IPS DF 6.9 (cell line): Measurements from ENCODE around the gene RBM8A.

Source experiments
- DNase-seq: peaks from one replicate; pipeline ENCODE4 v3.0.0-alpha.2; 2013; ENCODE audit warnings: low read depth, low spot score
- H3K27ac ChIP-seq: one replicate; pipeline ENCODE4 v1.5.1; 2013; ENCODE audit warnings: low read length, control low read depth
- H3K27me3 ChIP-seq: 2 replicates; pipeline ENCODE4 v1.6.1; 2013; ENCODE audit warnings: mild to moderate bottlenecking, low read length; ENCODE audit not compliant: control insufficient read depth, insufficient read depth
- H3K36me3 ChIP-seq: 2 replicates; pipeline ENCODE4 v1.6.1; 2013; ENCODE audit warnings: low read length; ENCODE audit not compliant: control insufficient read depth, insufficient read depth
- H3K4me1 ChIP-seq: 2 replicates; pipeline ENCODE4 v1.6.1; 2013; ENCODE audit warnings: low read length; ENCODE audit not compliant: control insufficient read depth, insufficient read depth
- H3K4me3 ChIP-seq: 2 replicates; pipeline ENCODE4 v1.5.1; 2013; ENCODE audit warnings: mild to moderate bottlenecking, low read length
- H3K9me3 ChIP-seq: 2 replicates; pipeline ENCODE4 v1.6.1; 2013; ENCODE audit warnings: low read length, inconsistent platforms; ENCODE audit not compliant: control insufficient read depth, insufficient read depth
- WGBS: extraction: QIAGEN DNeasy Blood & Tissue Kit; methylation state at CpG from one replicate; pipeline ENCODE4 v1.1.7; 2013; ENCODE audit warnings: mixed read lengths, missing lambda C conversion rate; ENCODE audit not compliant: insufficient read length, insufficient coverage; 5-methylcytosine and 5-hydroxymethylcytosine counted together

Gene RBM8A

DNA sequence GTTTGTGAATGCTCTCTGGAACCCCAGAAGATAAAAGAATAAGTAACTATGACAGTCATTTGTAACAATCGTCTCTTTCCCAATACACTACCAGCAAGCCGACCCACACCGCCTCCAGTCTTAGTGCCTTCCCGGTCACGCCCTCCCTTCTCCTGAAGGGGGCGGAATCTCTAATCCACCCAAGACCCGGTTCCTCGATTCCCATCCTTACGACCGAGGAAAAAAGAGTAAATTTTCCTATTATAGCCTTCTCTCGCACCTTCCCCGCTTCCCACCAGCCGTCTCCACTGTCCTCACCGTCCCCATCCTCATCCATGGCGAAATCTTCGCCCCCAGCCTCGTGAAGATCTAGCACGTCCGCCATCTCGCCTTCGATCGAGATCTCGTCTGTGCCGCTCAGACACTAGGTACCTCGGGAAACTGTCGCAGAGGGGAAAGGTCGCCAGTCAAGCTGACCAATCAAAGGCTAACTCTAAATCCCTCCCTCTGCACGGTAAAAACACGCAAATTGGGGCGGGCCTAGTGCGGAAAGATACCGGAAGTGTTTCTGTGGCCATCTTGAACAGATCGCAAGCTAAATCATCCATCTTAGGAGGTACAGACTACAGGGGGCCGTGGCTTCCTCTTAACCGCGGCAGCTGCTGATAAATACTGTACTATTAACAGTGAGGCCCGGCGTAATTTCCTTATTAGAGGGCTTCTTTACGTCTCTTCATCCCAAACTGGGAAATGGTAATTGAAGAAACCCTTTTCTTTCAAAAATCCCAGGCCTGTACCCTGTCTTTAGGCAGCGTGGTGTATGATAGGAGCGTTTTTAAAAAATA, at the start of gene RBM8A:
Gene RBM8A (minus strand): TSS at position 422 of the 824 bp plus-strand sequence. CDS start 58 bp downstream, at position 364.
- WGBS: no CpG with 5 or more reads among the region's 41 CpGs
- Histone ChIP-seq H3K36me3 (no peaks in the 10 kb centered on the region; the same call in 1 of the 2 replicates), H3K27ac (no peak within 1 kb of the TSS), H3K27me3 (no peaks in the 10 kb centered on the region), H3K4me1 (no peaks in the 10 kb centered on the region), H3K4me3 (peak within 1 kb of the TSS; percentile 76; the same call in 1 of the 2 replicates), H3K9me3 (no peaks in the 10 kb centered on the region)
- peak; percentile 97 for DNase-seq

DNA sequence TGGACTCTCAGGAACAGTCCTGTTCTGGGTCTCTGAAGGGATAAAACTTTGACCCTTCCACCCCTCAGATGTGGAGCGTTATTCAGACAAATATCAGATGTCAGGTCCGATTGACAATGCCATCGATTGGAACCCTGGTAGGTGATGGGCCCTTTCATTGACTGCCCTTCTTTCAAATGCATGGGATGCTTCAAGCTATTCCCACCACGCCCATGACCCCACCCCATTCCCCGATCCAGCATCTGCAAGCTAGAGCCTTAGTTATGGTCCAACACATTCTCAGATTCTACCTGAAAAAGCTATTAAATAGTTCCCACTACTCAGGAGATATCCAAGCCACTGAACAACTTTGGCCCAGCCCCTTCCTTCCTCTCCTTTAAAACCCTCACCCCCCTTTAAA, 49.7 kb upstream of the RBM8A start:
- H3K4me3 ChIP-seq: no peak overlapping the region
- H3K27ac ChIP-seq: no peak overlapping the region

DNA sequence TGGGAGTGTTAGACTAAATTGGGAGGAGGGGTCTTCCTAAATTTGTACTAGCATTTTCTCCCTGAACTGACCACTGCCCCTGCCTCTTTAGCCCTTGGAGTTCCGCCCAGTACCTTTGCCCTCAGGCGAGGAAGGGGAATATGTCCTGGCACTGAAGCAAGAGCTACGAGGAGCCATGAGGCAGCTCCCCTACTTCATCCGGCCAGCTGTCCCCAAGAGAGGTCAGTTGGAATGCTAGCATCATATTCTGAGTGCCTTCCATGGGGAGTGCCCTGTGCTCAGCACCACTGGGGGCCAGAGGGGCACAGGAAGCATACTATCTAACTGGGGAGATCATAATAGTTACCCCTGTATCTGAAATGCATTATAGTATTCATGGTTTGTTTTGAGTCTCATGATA, 47.9 kb upstream of the RBM8A start:
- no peak for DNase-seq
- no peak overlapping the region for H3K4me3 ChIP-seq
- H3K36me3 ChIP-seq: no peaks in the 10 kb centered on the region
- no peak overlapping the region for H3K27ac ChIP-seq
- H3K9me3 ChIP-seq: no peaks in the 10 kb centered on the region
- peaks cover 1% of the 10 kb centered on the region; the same call in 1 of the 2 replicates for H3K4me1 ChIP-seq
- WGBS: no CpG with 5 or more reads among the region's 4 CpGs
- no peaks in the 10 kb centered on the region for H3K27me3 ChIP-seq

More for the DNA sequence above, 49.7 kb upstream of the RBM8A start:
- Histone ChIP-seq H3K4me1 (peaks cover 1% of the 10 kb centered on the region; the same call in 1 of the 2 replicates), H3K9me3 (no peaks in the 10 kb centered on the region), H3K36me3 (no peaks in the 10 kb centered on the region), H3K27me3 (no peaks in the 10 kb centered on the region)
- no peak for DNase-seq
- WGBS: no CpG with 5 or more reads among the region's 5 CpGs

DNA sequence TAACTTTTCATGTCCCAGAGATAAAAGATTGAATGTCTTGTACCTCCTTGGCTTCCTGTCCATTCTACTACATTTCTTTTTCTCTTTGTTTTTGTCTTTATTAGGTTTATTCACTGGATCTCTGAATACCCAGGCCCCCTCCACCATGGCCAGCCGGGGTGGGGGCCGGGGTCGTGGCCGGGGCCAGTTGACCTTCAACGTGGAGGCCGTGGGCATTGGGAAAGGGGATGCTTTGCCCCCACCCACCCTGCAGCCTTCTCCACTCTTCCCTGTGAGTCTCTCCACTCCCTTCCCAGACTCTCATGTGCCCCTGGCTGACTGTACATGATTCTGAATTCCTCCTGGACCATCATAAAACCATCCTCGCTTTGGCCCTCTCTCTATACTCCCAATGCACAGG, 47.4 kb upstream of the RBM8A start:
- Histone ChIP-seq H3K27ac (no peak overlapping the region), H3K4me1 (peaks cover 1% of the 10 kb centered on the region; the same call in 1 of the 2 replicates), H3K36me3 (no peaks in the 10 kb centered on the region), H3K27me3 (no peaks in the 10 kb centered on the region), H3K4me3 (no peak overlapping the region), H3K9me3 (no peaks in the 10 kb centered on the region)
- no peak for DNase-seq
- no CpG with 5 or more reads among the region's 7 CpGs for WGBS

DNA sequence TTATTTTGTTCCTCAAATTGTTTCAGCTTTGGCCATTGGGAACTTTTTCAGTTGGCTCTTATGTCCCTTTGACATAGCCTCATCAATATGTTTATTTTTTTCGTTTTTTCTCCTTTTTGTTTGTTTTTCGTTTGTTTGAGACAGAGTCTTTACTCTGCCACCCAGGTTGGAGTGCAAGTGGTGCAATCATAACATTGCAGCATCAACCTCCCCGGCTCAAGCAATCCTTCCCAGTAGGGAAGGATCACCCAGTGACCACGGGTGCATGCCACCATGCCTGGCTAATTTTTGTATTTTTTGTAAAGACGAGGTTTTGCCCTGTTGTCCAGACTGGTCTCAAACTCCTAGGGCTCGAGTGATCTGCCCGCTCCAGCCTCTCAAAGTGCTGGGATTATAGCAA, 45.3 kb upstream of the RBM8A start:
- no CpG with 5 or more reads among the region's 7 CpGs for WGBS
- H3K36me3 ChIP-seq: no peaks in the 10 kb centered on the region
- H3K4me1 ChIP-seq: peaks cover 1% of the 10 kb centered on the region; the same call in 1 of the 2 replicates
- no peaks in the 10 kb centered on the region for H3K9me3 ChIP-seq
- DNase-seq: no peak
- H3K27ac ChIP-seq: no peak overlapping the region
- H3K27me3 ChIP-seq: no peaks in the 10 kb centered on the region
- H3K4me3 ChIP-seq: no peak overlapping the region

DNA sequence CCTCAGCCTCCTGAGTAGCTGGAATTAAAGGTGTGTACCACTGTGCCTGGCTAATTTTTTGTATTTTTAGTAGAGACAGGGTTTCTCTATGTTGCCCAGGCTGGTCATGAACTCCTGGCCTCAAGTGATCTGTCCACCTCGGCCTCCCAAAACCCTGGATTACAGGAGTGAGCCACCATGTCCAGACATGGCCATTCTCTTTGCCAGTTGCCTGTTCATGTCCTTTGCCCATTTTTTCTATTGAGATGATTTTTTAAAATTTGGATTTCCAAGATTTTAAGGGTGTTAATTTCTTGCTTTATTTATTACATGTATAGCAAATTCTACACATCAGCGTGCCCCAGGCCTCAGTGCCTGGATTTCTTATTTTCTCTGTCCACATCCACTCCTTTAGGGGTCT, 40.0 kb upstream of the RBM8A start:
- H3K36me3 ChIP-seq: no peaks in the 10 kb centered on the region
- no peak overlapping the region for H3K4me3 ChIP-seq
- peaks cover 3% of the 10 kb centered on the region; the same call in 1 of the 2 replicates for H3K4me1 ChIP-seq
- H3K27me3 ChIP-seq: peaks cover 13% of the 10 kb centered on the region
- no CpG with 5 or more reads among the region's 2 CpGs for WGBS
- no peak overlapping the region for H3K27ac ChIP-seq
- no peak for DNase-seq
- H3K9me3 ChIP-seq: no peaks in the 10 kb centered on the region

DNA sequence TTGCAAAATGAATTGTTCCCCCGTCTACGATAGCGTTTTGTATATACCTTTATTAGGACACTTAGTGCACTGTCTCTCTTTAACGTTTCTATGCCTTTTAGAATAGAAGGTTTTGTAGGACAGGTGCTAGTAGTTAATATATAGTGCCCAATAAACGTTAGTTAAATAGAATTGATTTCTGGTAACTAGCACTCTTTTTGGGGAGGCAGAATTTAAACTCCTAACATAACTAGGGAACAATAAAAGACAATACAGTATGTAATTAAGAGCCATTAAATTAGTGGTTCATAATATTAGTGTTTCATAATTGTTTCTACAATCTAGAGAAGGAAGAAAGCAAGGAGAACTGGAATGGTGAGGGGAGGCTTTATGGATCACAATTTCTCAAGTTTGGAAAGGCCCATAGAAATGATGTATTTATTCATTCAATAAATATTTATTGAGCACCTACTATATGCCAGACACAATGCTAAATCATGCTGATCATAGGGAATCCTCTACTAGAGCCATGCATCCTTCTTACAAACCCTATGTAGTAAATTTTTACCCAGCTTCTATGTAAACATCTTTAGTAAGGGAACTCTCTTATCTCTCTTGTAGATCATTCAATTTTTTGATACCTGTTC, 37.9 kb upstream of the RBM8A start:
- Histone ChIP-seq H3K4me3 (peak overlapping the region; percentile 42; the same call in 1 of the 2 replicates), H3K9me3 (no peaks in the 10 kb centered on the region), H3K4me1 (peaks cover 3% of the 10 kb centered on the region; the same call in 1 of the 2 replicates), H3K27ac (no peak overlapping the region), H3K27me3 (peaks cover 21% of the 10 kb centered on the region), H3K36me3 (no peaks in the 10 kb centered on the region)
- DNase-seq: no peak
- WGBS: no CpG with 5 or more reads among the region's 5 CpGs

DNA sequence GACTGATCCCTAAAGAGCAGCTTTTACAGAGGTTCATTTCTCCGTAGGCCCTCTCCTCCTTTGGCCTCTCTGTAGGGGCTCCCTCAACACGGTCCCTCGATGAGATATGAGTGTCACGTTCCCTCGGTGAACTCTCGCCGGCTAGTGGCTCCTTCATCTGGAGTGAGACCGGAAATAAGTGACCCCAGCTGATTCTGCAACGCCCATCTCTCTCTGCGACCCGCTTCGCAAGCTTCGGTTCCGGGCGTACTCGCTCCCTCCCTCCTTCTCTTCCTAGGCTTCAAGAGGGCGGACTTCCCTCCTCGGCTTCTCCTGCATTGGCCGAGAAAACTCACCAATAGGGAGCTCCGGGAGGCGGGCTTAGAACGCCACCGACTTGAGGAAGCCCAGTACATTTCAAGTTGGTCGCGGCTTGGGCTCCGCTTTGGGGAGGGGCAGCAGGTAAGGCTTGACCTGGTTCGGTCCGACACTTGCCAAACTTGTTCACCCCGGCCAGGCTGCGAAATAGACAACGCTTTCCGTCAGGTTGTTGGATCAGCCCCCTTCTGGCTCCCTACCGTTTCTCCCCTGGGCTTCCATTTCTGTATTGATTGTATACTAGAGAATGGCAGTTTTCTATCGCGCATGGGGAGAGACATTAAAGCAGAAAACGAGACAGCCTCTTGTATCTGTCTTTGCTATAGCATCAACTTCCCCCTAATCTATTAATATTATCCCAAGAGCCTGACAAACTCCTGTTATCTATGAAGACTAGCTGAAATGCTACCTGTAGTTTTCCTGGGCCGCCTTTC, 37.2 kb upstream of the RBM8A start, which contains the start of the genes ANKRD34A and POLR3GL:
Gene ANKRD34A (minus strand): TSS at position 248 of the 791 bp plus-strand sequence. CDS start 2,816 bp downstream, outside the sequence.
Gene POLR3GL (plus strand): TSS at position 363 of the 791 bp plus-strand sequence. CDS start 10,176 bp downstream, outside the sequence.
- H3K27ac ChIP-seq: no peak within 1 kb of the TSS
- H3K36me3 ChIP-seq: no peaks in the 10 kb centered on the region
- no CpG with 5 or more reads among the region's 37 CpGs for WGBS
- peaks cover 25% of the 10 kb centered on the region for H3K27me3 ChIP-seq
- H3K9me3 ChIP-seq: no peaks in the 10 kb centered on the region
- DNase-seq: peak; percentile 90
- peaks cover 3% of the 10 kb centered on the region; the same call in 1 of the 2 replicates for H3K4me1 ChIP-seq
- peak within 1 kb of the TSS; percentile 42; the same call in 1 of the 2 replicates for H3K4me3 ChIP-seq

DNA sequence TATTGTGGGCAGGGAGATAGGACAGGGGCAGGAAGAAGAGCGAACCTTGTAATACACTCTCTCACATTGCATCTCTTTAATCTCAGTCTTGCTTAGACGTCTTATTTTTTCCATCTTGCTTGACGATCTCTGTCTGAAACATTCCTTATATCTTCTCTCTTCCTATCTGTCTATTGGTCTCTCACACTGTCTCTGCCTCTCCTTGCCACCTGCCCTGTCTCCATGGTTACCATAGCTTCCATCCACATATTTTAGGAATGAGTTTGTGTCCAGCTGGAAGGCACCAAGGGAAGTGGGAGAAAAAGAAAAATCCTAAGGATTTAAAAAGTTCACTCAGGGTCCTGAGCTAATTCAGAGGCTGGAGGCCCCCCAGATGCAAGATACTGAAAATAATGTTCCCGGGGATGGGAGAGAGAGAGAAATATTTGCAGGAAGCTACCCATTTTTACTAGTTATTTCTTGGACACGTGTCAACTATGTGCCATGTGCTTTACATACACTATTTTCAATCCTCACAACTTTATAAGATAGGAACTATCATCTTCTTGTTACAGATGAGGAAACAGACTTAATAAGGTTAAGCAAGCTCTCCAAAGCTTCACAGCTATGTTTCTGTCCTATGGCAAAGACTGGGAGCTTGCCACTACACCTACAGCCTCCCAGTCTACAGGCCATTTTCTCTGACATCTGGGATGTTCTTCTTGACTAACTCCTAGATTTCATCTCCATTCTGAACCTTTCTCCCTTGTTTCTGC, 36.2 kb upstream of the RBM8A start:
- no CpG with 5 or more reads among the region's 5 CpGs for WGBS
- H3K4me3 ChIP-seq: no peak overlapping the region
- peaks cover 29% of the 10 kb centered on the region for H3K27me3 ChIP-seq
- no peaks in the 10 kb centered on the region for H3K9me3 ChIP-seq
- no peak overlapping the region for H3K27ac ChIP-seq
- peaks cover 3% of the 10 kb centered on the region; the same call in 1 of the 2 replicates for H3K4me1 ChIP-seq
- DNase-seq: no peak
- no peaks in the 10 kb centered on the region for H3K36me3 ChIP-seq
